Hindlimb muscle (tissue), 1 donor: ENCODE data around the gene AP5B1. TPM values are rescaled to one million over a fixed set of nuclear protein-coding genes. Genes with fewer than 3 reads are reported as not detected.
A peak's percentile ranks its signal among the peaks of the same experiment; 100 is the strongest.
"Not testable (repeated sequence)": the region's sequence is repeated elsewhere in the genome, so short reads cannot be mapped to it uniquely, and the experiment has no call there.

Experiments used
- DNase-seq: peaks from one replicate; pipeline ENCODE4 v3.0.0-alpha.2; 2013
- polyA plus RNA-seq: library from polyadenylated mRNA; unstranded; fragments of 120-200 nt; gene quantifications from one replicate; pipeline ENCODE4 v1.2.1, GENCODE V29; 2013; ENCODE audit not compliant: insufficient read length

The AP5B1 gene
- polyA plus RNA-seq, 1 donor, result 2.1 TPM

- DNase-seq, result no peak
Observed at GRCh38 chr11:65782816-65783228, 2.0 kb upstream of the AP5B1 start.

- no peak for DNase-seq
Observed at GRCh38 chr11:65781962-65782815, 1.4 kb upstream of the AP5B1 start.

GRCh38 chr11:65781152-65781961 lies 581 bp upstream of the AP5B1 start:
- DNase-seq, result peak; percentile 45

- peak; percentile 49 for DNase-seq
Observed at GRCh38 chr11:65779919-65780769, 632 bp downstream of the AP5B1 start.

DNA sequence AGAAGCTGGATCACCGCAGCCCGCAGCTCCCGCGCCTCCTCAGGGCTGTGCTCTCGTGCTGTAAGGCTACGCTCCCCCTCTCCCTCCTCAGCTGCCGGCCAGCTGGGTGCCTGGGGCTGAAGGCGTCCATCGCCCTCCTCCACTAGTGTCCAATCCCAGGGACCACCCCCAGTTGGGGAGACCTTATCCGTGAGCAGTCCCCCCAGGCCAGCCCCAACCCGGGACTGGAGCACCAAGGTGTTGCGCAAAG lies 1.2 kb downstream of the AP5B1 start:
- DNase-seq, result no peak

DNA sequence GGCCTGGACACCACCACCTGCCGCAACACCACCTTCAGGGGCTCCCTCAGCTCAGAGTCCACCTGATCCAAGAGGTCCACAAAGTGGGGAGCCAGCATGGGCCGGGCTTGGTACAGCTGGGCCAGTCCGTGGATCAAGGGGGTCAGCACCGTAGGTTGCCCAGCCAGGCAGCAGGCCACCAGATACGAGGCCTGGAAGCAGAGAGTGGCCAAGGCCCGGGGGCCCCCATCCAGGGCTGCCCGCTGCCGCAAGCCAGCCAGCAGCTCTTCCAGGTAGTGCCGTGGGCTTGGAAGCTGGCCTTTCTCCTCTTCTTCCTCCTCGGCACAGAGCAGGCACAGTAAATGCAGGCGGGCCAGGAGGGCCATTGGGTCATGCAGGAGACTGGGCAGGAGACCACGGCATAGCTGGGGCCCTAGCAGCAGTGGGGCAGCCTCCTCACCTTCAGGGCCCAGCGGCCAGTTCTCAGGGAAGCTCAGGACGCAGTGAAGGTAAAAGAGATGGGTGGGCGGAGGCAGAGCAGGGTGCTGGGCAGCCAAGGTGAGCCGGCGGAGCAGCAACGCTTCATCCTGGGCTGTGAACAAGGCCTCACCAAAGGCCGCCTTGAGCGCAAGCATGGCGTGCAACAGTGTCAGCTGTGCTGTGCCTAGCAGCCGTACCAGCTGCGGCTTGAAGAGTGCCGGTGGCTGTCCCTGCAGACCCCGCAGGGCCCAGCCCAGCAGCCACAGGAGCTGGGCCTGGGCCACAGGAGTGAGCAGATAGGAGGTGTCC lies 1.7 kb downstream of the AP5B1 start:
- no peak for DNase-seq

- no peak for DNase-seq
Observed at GRCh38 chr11:65778431-65778900, 2.3 kb downstream of the AP5B1 start.

GRCh38 chr11:65777821-65778361 lies 2.9 kb downstream of the AP5B1 start:
- no peak for DNase-seq

DNA sequence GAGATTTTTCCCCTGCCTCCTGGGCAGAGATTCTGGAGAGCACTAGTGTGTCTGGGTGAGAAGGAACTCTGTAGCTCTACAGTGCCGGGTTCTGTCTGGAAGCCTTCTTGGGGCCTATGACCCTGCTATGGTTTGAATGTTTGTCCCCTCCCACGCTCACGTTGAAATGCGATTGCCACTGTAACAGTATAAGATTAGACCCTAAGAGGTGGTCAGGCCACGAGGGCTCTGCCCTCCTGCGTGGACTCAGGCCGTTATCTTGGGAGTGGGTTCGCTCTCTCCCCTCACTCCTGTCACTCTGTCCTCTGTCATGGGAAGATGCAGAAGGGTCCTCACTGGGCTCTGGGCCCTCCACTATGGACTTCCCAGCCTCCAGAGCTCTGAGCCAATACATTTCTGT lies 3.5 kb downstream of the AP5B1 start:
- DNase-seq, result no peak

DNA sequence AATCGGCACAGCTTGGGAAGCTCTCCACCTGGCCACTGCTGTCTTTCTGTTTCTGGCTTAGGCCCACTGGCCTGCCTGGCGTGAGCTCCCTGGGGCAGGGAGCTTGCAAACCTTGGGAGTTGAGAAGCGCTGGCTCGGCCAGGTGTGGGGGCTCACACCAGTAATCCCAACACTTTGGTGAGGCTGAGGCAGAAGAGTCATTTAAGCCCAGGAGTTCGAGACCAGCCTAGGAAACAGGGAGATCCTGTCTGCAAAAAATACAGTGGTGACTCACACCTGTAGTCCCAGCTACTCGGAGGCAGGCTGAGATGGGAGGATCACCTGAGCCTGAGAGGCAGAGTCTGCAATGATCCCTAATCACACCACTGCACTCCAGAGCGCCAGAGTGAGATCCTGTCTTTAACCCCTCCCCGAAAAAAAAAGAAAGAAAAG lies 4.0 kb downstream of the AP5B1 start:
- no peak for DNase-seq

GRCh38 chr11:65776196-65776595 lies 4.6 kb downstream of the AP5B1 start:
- no peak for DNase-seq

DNA sequence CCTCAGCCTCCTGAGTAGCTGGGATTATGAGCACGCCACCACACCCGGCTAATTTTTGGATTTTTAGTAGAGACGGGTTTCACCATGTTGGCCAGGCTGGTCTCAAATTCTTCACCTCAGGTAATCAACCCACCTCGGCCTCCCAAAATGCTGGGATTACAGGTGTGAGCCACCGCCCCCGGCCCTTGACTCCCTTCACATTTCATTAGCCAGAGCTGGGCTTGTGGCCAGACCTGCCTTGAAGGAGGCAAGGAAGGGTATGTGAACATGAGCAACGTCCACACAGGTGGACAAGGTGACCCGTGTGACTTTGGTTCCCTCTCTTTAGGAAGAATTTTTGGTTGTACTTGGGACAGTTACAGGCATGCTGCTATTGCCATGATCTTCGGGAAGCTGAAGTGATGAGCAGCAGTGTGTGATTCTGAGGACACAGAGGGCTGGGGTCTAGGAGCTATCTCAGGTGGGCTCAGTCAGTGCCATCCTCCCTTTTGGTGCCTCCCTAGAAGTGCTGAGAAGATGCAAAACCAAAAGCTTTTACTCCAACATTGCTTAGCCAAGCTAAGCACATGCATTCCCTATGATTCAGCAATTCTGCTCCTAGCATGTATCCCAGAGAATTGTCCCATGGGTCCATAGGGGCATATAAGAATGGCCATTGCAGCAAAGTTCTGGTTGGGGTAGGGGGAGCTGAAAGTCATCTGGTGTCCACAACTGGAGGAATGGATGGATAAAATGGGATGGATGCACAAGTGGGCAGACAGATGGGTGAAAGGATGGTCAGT lies 6.1 kb downstream of the AP5B1 start:
- no peak for DNase-seq

DNA sequence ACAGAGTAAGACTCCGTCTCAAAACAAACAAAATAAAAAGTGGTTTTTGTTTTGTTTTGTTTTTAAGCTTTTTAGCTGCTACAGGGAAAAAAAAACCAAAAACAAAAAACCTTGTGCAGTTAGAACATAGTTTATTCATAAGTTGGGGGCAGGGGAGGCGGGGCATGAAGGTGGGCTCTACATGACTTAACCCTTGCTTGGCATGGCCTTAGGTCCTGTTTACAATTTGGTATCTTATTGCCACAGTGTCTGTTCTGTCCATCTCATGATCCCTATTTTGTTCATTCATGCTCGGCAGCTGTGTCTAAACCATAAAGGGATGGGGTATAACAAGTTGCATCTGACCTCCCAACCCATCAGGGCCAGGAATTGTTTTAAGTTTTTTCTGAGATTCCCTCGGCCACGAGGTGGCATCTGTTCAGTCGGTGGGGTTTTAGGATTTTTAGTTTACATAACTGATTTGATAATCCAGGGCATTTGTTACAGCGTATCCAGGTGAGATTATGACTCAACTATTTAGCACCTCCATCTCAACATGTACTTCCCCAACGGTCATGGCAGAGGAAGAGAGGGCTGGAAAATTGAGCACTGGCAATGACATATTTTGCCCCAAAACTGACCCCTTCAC lies 6.9 kb downstream of the AP5B1 start:
- no peak for DNase-seq

DNA sequence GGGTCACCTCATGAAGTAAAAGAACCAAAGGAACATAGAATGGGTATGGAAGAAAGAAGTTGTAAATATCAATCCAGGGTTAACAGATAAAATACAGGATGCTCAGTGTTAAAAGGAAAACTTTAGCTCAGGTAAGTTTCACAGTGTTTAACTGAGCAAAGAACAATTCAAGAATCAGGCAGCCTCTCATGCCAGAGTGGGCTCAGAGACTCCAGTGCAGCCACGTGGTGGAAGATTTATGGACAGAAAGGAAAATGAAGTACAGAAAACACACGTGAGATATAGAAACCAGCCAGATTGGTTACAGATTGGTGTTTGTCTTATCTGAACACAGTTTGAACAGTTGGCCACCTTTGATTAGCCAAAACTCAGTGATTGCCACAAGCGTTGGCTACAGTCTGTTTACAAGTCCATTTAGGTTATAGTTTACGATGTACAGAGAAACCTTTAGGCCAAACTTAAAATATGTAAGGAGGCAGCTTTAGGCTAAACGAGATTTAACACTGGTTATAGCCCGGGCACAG lies 9.1 kb downstream of the AP5B1 start:
- no peak for DNase-seq

DNA sequence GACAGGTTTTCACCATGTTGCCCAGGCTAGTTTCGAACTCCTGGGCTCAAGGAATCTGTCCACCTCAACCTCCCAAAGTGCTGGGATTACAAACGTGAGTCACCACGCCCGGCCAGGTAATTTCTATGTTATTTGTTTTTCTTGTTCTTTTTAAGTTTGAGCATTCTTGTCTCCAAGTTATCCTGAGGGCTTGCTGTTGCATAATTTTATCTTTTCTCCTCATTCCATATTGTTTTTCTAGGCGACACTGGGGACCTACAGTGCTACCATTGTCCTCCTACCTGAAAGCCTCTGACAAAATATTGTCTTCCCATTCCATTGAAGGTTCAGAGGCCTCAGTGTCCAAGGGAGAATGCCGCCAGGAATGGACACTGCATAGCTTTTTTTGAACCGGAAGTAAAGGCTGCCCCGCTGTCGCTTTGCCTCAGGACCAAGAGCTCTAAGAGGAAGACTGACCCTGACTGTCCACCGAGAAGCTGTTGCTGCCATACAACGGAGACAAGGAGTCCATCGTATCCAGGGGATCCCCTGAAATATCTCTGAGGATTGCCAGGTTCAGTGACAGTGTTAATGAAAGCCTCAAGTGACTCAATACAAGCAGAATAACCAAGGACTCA lies 9.7 kb downstream of the AP5B1 start:
- DNase-seq, result no peak

DNA sequence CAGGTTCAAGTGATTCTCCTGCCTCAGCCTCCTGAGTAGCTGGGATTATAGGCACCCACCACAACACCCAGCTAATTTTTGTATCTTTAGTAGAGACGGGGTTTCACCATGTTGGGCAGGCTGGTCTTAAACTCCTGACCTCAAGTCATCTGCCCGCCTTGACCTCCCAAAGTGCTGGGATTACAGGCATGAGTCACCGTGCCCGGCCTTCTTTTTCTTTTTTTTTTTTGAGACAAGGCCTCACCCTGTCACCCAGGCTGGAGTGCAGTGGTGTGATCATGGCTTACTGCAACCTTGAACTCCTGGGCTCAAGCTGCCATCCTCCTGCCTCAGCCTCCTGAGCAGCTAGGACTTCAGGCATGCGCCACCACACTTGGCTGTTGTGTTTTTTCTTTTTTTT lies 13.0 kb downstream of the AP5B1 start:
- DNase-seq, result not testable (repeated sequence)

DNA sequence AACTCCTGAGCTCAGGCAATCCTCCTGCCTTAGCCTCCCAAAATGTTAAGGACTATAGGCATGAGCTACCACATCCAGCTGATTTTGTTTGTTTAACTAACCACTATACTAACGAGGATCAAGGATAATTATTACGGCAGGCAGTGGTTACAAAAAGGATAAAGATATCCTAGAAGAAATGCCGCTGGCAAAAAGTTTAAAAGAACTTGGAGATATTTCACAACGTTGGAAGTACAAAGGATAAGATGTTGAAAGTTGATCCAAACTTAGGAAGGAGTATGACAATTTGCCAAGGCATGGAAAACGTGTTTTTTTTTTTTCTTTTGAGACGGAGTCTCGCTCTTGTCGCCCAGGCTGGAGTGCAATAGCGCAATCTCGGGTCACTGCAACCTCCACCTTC lies 13.4 kb downstream of the AP5B1 start:
- no peak for DNase-seq

DNA sequence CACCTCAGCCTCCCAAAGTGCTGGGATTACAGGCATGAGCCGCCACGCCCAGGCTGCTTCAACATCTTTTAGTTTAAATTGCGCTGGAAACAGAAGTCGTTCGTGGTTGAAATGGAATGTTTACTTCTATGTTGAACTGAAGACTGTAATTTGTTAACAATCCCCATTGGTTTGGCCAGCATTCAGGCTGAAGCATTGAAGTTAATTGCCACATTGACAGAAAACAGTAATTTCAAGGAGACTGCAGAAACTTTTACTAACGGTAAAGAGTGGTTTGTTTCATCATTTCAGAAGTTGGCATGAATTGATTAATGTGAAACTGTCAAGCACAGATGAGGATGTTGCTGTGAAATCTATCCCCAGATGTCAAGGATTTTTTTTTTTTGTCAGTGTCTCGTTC lies 14.2 kb downstream of the AP5B1 start:
- no peak for DNase-seq

DNA sequence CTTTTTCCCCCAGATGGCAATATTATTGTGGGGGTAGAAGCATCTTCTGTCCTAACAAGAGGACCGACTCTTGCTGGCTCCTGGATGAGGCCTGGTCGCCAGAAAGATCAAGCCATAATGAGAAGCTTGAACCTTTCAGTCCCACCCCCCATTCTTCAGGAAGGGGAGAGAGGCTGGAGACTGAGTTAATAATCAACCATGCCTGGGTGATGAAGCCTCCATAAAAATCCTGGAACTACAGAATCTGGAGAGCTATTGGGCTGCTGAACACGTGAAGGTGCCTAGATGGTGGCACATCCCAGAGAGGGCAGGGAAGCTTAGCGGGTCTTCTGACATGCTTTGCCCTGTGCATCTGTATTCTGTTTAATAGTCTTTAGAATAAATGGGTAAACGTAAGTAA lies 16.3 kb downstream of the AP5B1 start:
- no peak for DNase-seq

GRCh38 chr11:65762816-65763215 lies 18.0 kb downstream of the AP5B1 start:
- DNase-seq, result not testable (repeated sequence)
